Left renal pelvis (tissue), 4 donors: ENCODE data around the gene GABRR3. TPM values are rescaled to one million over a fixed set of nuclear protein-coding genes. Genes with fewer than 3 reads are reported as not detected.

Experiments
- DNase-seq, 4 donors: peaks; one replicate each; pipeline ENCODE4 v3.0.0-alpha.2; 2013; ENCODE audit warnings: low read depth in 4 of 4, low spot score in 3 of 4
- polyA plus RNA-seq, 4 donors: library from polyadenylated mRNA; unstranded; fragments of 120-200 nt; gene quantifications; one replicate each; pipeline ENCODE4 v1.2.1, GENCODE V29; 2013; ENCODE audit not compliant: insufficient read length in 4 of 4

Gene GABRR3
- polyA plus RNA-seq, 4 donors, result not detected

DNA sequence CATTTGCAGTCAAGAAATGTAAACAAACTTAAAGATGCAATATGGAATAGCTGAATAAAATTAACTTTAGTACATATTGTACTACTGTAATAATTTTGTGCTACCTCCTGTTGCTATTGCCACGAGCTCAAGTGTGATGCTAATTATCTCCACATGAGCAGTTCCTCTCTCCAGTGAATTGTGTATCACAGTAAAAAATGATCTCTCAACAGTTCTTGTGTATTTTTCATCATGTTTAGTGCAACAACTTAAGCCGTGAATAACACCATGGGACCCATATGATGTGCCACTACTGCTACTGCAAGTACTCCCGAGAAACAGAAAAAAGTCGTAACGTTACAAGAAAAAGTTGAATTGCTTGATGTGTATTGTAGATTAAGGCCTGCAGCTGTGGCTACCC, 75.2 kb downstream of the GABRR3 start:
- DNase-seq, result no peak

DNA sequence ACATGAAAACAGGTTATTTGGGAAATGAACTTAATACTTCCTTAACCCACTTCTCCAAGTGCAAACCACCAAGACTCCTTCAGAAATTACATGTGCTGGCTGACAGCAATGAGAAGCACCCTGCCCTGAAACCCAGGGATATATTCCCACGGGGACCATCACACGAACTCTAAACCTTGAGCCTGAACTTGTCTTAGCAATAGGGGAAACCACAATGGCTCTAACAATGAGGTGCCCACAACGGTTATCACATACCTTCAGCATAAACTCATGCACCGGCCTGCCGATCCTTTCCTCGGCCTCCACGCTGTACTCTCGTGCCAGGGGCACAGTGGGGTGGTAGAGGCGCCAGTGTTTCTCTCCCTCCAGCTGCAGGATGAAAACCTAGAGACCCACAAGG, 76.3 kb downstream of the GABRR3 start:
- DNase-seq, result no peak

DNA sequence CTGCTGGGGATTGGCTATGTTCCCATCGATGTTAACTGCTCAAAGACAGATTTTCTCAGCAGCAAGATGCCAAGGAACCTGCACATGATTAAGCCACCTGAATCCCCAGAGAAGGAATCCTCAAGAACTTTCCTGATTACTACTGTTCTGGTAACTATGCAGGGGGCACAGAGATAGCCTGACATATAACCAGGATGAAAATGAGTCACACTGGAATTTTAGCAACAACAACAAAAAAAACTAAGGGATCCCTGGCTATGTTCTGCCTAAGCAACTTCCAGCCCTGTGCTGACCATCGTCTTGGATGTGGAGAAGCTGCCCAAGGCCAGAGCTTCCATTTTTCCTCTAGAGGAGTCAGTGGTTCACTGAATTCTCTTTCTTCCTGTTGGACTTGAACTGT, 76.7 kb downstream of the GABRR3 start:
- DNase-seq, result no peak

DNA sequence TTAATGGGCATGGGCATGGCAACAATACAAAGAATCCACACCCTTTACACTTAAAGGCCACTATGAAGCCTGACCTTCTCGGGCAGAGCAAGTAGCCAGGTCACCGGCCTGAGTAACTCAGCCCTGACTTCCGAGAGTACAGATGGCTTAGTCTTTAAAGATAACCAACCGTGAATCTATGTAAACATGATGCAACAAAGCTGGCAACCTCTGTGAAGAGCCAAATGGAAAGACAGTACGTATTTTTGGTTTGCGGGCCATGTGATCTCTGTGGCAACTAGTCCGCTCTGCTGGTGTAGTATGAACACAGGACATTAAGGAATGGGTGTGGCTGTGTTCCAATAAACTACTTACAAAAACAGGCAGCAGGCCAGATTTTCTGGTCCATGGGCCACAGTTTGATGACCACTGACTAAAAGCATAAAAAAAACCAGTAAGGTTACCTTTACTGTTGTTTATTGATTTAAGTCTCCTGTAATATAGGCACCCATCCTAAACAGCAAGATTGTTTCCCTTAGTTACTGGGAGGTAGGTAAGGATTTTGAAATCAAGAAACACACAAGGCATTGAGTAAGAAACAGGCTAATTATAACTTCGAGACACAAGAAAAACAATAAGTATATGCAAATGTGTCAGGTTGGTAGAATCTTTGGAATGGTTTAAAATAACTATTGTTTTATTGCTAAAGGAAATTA, 77.4 kb downstream of the GABRR3 start:
- DNase-seq, result no peak

DNA sequence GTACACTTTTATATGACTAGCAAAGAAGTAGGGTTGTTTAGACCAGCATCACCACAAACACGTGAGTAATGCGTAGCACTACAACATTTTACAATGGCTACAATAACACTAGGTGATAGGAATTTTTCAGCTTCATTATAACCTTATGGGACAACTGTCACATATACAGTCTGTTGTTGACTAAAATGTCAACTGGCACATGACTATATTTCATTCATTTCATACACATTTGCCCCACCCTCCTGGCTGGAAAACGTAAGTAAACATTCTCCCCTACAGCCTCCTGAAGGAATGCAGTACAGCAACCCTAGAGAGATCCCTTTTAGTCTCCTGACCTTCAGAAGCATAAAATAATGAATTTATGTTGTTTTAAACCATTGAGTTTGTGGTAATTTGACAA, 79.1 kb downstream of the GABRR3 start:
- no peak for DNase-seq

DNA sequence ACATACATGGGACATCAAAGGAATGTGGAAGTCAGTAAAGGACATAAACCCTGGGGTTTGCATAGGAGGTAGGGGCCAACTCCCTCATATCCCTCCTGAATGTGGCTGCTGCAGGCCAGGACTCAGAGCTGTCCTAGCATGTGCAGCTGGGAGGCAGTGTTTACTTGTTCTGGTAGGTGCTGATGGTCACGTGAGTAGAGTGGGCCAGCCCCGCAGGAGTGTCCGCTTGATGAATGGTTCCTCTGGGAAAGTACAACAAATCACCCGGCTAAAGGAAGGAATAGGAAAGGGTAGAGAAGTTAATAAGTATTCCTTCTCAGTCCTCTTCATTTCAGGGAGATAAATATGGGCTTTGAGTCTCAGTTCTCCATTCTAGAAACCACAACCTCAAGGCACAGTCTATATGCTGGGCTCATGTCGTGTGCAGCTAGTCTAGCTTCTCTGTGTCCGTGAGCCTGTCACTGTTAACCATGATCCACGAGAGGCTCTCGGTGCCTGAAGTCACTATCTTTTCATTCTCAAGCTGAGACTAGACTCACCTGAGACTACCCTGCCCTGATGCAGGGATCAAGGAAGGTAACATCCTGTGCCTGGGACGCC, 80.8 kb downstream of the GABRR3 start:
- DNase-seq, result no peak

DNA sequence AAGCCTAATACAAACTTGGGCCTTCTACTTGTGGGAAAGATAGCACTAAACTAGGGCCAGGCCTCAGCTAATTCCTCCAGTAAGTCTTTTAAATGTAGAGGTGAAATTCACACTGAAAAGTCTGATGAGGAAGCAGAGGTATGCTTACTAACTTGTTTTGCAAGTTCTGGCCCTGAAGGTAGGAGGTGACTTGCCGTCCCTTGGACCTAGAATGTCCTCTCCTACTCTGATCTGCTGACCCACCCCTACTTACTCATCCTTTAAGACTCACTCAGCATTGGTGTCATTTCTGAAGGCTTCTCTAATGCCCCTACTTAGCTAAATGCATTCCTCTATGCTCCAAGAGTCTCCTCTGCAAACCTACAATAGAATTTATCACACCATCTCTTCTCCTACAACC, 82.2 kb downstream of the GABRR3 start:
- no peak for DNase-seq

DNA sequence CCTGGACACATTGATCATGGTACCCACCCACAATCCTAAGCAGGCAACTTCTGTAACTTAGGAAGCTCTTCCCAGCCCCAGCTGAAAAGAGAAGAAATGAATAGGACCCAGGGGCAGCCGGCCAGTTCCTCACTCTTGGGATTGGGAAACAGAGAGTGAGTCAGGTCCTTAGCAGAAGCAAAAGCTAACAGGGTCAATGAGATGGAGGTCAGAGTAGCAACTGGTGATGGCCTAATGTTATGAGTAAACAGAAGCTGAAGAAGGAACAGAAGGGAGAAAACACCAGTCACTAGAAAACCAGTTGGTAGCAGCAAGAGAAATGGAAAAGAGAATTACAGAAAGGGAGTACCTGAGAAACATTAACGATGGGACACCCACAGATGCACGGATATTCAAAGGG, 82.8 kb downstream of the GABRR3 start:
- DNase-seq, result no peak

DNA sequence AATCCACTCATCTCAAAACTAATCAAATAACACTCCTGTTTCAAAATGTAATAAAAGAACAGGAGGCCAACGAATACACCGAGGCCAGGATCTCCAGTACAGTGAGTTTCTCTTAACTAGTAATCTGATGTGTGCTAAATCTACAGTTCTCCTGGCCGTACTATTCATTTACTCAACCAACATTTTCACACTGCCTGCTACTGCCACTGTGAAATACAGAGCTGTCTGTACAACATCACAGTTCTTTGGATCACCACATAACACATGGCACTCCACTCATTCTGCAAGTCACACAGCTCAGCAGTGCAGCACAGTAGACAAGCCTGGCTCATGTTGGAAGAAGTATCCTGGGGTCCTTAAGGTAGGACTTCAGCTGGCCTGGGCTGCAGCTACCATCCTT, 84.8 kb downstream of the GABRR3 start:
- no peak for DNase-seq

DNA sequence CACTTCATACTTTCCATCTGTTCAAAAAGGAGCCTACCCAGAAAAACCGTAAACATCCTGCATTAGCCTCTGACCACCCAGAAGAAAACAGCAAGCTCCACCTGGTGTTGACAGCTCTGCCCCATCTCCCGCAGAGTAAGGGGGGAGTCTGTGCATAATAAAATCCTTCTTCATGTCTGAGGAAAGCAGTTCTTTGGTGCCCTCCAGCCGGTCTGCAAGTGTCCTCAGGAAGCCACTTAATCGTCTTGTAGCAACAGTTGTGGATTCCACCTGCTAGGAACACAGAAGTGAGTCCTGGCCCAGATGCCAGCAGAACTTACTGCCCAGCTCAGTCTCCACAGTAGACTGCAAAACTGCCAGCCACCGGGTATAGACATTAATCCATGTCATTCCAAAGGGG, 85.4 kb downstream of the GABRR3 start:
- DNase-seq, result no peak

DNA sequence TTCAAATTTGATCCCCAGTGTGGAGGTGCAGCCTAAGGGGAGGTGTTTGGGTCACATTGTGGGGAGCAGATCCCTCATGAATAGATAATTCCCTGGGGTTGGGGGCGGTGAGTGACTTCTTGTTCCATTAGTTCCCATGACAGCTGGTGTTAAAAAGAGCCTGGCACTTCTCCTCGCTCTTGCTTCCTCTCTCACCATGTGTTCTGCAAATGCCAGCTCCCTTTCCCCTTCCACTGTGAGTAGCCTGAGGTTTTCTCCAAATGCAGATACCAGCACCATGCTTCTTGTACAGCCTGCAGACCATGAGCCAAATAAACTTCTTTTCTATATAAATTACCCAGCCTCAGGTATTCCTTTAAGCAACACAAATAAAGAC, 86.0 kb downstream of the GABRR3 start:
- DNase-seq, result no peak

DNA sequence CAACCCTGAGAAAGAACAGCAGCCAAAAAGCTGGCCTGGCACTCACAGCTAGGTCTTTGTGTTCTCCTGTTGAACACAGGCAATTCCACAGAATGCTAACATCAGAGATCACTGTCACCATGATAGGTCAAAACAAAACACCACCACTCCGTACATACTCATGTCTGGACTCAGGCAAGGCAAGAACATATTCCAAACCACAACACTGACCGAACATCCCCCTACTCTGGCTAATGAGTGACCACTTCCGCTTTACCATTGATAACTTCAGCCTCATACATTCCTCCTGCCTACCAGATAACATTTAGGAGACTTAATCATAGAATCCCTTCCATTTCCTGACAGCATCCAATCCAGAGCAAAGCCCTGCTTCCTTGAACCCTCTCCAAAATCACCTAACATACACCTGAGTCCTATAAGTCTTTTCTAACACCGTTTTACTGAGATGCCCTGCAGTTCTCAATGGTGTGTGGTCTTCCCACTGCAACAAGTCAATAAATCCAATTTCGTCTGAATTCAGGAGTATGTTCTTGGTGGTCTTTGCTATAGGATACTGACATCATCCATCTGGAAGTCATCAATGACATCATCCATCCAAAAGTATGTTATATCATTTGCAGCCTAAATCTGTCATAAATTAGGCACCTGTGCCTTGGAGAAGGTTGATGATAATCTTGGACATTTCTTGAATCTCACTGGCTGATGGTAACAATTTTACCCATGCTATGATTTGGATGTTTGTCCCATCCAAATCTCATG, 86.6 kb downstream of the GABRR3 start:
- no peak for DNase-seq

DNA sequence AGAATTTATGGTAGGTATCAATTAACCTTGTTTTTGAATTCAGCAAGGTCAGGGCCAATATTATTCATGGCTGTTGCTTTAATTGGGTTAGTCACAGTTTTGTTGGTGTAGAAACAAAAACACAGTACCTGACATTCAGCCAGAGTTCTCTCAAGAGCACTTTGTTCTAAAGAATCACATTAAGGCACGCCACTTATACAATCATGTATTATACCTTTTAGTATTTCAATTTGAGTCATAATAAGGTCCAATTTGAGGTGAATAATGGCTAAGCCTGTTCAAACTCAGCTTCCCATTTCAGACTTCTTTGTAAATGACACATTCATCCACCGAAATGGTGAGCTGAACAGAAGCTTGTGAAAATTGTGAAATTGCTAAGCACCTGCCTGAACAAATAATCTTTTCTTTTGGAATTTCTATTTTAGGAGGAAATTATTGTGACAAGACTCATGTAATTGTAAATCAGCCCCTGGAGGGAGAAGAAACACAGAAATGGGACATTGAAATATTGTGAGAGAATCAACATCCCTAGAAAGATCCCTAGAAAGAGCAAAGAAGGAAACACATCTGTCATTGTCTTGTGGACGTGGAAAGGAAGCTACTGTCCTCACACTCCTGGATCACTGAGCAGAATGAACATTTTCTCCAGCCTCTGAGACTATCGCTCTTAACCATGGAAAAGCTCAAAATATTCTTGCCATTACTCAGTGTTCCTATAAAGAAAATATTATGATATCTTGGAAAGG, 92.1 kb downstream of the GABRR3 start:
- DNase-seq, result no peak

DNA sequence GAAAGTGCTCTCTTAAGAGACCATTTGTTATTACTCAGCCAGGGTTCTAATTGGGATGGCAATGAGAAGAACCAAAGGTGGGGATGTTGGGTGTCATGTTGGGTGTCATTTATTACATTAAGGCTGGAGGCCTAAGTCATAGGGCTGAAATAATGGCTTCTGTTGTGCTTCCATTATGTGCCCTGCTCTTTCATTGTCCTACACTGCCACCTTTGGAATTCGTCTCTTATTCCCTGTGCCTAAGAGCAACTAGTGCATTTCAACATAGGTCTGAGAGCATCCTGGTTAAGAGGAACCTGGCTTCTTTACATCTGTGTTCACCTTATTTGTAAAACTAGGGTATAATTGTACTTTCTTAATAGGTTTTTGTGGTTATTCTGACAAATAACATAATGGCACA, 95.1 kb downstream of the GABRR3 start:
- no peak for DNase-seq

DNA sequence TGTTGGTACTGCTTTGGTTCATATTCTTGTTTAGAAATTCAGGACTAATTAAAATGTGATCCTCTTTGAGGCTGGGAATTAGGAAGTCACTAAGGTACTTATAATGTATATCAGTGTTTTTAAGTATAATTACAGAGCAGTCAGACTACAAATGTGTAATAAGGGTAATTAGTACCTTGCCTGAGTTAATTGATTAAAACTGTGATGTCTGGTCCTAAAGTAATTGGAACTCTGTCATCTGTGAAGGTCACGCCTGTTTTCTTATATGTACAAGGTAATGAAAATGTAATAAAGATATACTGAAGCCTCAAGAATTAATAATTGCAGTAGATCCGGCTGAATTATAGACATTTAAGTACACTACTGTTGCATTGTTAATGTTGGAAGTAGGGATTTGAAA, 95.7 kb downstream of the GABRR3 start:
- no peak for DNase-seq

DNA sequence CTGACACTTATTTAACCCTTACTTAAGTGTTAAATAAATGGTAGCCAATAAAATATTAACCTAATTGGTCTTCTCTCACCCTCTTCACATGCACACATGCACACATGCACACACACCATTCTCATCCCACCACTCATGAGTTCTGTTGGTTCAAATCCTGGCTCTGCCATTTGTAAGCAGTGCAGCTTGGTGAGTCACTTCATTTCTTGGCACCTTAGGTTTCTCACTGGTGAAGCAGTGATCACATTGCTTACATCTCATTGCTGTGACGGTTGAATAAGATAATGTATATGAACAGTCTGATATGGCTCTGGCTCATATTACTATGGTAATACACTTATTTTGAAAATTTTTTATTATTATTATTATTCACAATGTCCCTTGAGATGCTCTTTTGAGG, 96.7 kb downstream of the GABRR3 start:
- no peak for DNase-seq

DNA sequence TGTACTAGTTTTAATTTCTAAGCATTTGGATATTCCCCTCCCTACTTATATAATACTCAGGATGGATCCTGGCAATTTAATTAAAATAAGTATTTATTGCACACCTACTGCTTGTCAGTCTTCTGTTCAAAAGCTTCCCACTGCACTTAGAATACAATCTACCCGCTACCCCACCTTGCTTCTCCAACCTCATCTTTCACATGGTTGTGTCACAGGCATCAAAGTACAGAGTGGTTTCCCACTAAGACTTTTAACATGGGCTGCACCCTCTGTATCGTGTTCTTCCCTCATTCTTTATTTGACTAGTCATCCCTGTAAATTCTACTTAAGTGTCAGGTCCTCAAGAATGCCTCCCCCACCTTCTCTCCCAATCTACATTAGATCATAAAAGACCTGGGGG, 97.9 kb downstream of the GABRR3 start:
- DNase-seq, result no peak

DNA sequence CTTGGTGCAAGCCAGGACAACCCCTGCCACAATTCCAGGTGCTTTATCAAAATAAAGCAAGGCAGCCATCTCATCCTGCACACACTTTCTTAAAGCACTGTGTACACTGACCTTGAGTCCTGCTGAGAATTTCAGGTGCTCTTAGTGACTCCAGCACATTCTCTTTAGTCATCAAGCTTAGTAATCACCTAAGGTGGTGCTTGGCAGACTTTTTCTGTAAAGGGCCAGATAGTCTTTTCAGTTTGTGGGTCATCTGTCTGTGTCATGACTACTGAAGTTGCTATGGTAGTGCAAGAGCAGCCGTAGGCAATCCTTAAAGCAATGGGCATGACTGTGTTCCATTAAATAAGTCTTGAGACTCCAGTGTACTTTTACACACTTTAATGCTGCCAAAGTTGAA, 99.3 kb downstream of the GABRR3 start:
- no peak for DNase-seq
